Stomach smooth muscle (tissue), 2 donors: ENCODE measurements around the gene FBXL16.
A peak's percentile ranks its signal among the peaks of the same experiment; 100 is the strongest.

Experiments
- H3K27ac ChIP-seq: one replicate; pipeline ENCODE4 v1.7.0; 2013; ENCODE audit warnings: mild to moderate bottlenecking, low read length, inconsistent platforms
- H3K27me3 ChIP-seq, 2 donors: one replicate each; pipeline ENCODE4 v1.7.0; 2013; ENCODE audit warnings: low read length in 2 of 2; ENCODE audit not compliant: insufficient read depth in 2 of 2, control insufficient read depth in 1 of 2
- H3K36me3 ChIP-seq, 2 donors: one replicate each; pipeline ENCODE4 v1.7.0; 2013; ENCODE audit warnings: low read length in 2 of 2; ENCODE audit not compliant: control insufficient read depth in 2 of 2, insufficient read depth in 2 of 2
- H3K4me1 ChIP-seq: one replicate; pipeline ENCODE4 v1.7.0; 2013; ENCODE audit warnings: low read length; ENCODE audit not compliant: control insufficient read depth, insufficient read depth
- H3K4me3 ChIP-seq, 2 donors: one replicate each; pipeline ENCODE4 v1.7.0; 2013; ENCODE audit warnings: low read length in 2 of 2
- H3K9ac ChIP-seq, 2 donors: one replicate each; pipeline ENCODE4 v1.7.0; 2013; ENCODE audit warnings: low read length in 2 of 2, mild to moderate bottlenecking in 1 of 2
- H3K9me3 ChIP-seq, 2 donors: one replicate each; pipeline ENCODE4 v1.7.0; 2013; ENCODE audit warnings: low read length in 2 of 2; ENCODE audit not compliant: control insufficient read depth in 2 of 2
- donor health status: healthy.
- donor health status: Pancreatic carcinoma.

FBXL16 gene

DNA sequence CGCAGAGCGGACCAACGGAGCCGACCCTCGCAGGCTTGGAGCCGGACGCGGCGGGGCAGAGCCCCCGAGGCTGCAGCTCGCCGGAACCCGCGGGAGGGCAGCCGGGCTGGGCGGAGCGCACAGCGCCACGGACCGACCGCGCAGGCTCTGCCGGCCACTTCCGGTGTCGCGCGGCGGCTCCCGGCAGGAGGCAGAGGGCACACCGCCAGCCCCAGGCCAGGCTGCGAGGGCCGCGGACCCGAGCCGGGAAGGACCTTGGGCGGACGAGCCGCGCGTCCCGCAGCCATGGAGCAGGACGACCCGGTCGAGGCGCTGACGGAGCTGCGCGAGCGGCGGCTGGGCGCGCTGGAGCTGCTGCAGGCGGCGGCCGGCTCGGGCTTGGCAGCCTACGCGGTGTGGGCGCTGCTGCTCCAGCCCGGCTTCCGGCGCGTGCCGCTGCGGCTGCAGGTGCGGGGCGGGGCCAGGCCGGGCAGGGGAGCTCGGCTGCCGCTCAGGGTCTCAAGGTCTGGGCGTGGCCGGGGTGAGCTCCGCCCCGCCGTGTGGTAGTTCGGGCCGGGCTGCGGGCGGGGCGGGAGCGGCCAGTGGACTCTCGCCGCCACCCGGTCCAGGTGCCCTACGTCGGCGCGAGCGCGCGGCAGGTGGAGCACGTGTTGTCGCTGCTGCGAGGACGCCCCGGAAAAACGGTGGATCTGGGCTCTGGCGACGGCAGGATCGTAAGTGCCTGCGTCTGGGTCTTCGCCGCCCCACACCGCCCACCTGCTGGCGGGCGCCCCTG lies 15.6 kb upstream of the FBXL16 start, which contains the start of gene ANTKMT:
TSS of gene ANTKMT (plus strand) at position 157 of the 775 bp plus-strand sequence. CDS start at position 286, 129 bp downstream.
- H3K27me3 ChIP-seq, result peaks cover 8 to 20% of the 10 kb centered on the region in 2 donors
- H3K9me3 ChIP-seq, result no peaks in the 10 kb centered on the region
- H3K4me3 ChIP-seq, result peak within 1 kb of the TSS; percentile 75 to 84
- H3K27ac ChIP-seq, result peak within 1 kb of the TSS; percentile 82
- no peaks in the 10 kb centered on the region for H3K36me3 ChIP-seq
- H3K9ac ChIP-seq, result peak within 1 kb of the TSS; percentile 72 to 73
- peaks cover 50% of the 10 kb centered on the region for H3K4me1 ChIP-seq

DNA sequence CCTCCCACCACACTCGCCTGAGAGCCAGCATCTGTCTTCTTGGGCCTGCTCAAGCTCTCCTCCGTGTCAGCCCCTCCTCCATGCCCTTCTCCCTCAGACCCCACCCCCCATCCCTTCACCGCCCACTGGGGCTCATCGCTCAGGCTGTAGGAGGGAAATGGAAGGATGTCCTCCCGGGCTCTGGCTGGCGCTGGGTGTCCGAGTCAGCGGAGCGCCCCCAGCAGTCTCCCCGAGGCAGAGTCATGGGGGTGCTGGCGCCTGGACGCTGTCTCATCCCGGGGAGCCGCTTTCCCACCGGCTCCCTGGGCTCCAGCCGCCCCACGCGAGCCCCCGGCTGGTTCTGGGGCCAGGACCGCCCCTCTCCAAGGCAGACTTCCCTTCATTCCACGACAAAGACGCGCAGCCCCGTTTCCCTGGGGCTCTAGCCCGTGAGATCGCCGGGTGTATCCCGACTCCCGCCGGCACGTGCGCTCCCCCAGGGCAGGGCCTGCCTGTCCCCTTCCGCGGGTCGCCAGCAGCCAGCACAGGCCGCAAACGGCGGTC lies 14.9 kb upstream of the FBXL16 start:
- H3K4me1 ChIP-seq, result peaks cover 54% of the 10 kb centered on the region
- no peaks in the 10 kb centered on the region for H3K9me3 ChIP-seq
- peak overlapping the region; percentile 82 for H3K27ac ChIP-seq
- peak overlapping the region; percentile 72 to 73 for H3K9ac ChIP-seq
- peaks cover 3 to 18% of the 10 kb centered on the region in 2 donors for H3K27me3 ChIP-seq
- peak overlapping the region; percentile 75 to 84 for H3K4me3 ChIP-seq
- no peaks in the 10 kb centered on the region for H3K36me3 ChIP-seq

DNA sequence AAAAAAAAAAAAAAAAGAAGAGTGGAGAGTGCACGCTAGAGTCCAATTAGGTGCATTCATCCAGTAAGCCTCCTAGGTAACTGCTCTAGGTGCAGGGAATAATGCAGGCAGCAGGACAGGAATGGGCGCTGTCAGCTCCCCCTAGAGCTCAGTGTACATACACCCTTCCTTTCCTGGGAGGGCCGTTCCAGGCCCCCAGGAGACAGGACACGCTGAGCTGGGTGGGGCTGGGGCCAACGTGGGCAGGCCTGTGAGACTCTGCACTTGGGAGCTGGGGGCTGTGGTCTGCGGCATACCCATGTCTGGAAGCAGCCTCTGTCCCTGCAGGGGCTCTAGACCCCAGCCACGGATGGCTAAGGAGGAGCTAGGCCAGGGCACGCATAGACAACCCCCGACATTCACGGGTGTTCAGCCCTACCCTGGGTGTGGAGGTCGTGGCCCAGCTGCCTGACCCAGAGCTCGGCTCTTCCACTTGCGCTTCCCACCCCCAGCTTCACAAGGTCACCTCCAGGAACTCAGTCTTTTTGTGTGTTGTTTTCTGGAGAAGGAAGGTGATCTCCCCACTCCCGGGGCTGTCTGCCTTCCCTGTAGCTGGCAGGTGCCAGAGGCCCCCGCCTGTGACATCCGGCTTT lies 14.3 kb upstream of the FBXL16 start:
- Histone ChIP-seq H3K9me3 (no peaks in the 10 kb centered on the region), H3K36me3 (no peaks in the 10 kb centered on the region), H3K4me1 (peaks cover 59% of the 10 kb centered on the region), H3K9ac (peak overlapping the region; percentile 72 to 73), H3K27me3 (peaks cover 2 to 13% of the 10 kb centered on the region in 2 donors), H3K27ac (peak overlapping the region; percentile 82), H3K4me3 (peak overlapping the region; percentile 75 to 84)

DNA sequence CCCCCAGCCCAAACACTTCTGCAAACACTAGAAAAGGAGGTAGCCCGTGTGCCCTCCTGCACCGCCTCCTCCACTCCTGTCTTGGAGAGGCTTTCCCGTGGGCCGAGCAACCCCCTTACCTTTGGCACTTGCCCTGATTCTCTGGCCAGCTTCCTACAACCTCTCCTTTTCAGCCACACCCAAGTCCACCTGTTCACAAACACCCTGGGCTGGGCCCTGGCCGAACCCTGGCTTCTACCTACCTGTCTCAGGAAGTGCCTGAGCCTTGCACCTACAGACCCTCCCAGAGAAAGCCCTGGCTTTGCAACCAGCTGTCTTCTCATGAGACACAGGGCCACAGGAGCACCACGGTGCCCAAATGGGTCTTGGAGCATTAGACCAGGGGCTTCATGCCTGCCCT lies 13.3 kb upstream of the FBXL16 start:
- H3K4me3 ChIP-seq, result no peak overlapping the region
- no peaks in the 10 kb centered on the region for H3K36me3 ChIP-seq
- no peak overlapping the region for H3K9ac ChIP-seq
- H3K27me3 ChIP-seq, result peaks cover 2 to 12% of the 10 kb centered on the region in 2 donors
- peaks cover 67% of the 10 kb centered on the region for H3K4me1 ChIP-seq
- no peaks in the 10 kb centered on the region for H3K9me3 ChIP-seq
- no peak overlapping the region for H3K27ac ChIP-seq

GRCh38 chr16:718389-718788 lies 12.8 kb upstream of the FBXL16 start:
- Histone ChIP-seq H3K9ac (no peak overlapping the region), H3K27me3 (peaks cover 2 to 12% of the 10 kb centered on the region in 2 donors), H3K9me3 (no peaks in the 10 kb centered on the region), H3K27ac (no peak overlapping the region), H3K4me1 (peaks cover 67% of the 10 kb centered on the region), H3K36me3 (no peaks in the 10 kb centered on the region), H3K4me3 (no peak overlapping the region)

DNA sequence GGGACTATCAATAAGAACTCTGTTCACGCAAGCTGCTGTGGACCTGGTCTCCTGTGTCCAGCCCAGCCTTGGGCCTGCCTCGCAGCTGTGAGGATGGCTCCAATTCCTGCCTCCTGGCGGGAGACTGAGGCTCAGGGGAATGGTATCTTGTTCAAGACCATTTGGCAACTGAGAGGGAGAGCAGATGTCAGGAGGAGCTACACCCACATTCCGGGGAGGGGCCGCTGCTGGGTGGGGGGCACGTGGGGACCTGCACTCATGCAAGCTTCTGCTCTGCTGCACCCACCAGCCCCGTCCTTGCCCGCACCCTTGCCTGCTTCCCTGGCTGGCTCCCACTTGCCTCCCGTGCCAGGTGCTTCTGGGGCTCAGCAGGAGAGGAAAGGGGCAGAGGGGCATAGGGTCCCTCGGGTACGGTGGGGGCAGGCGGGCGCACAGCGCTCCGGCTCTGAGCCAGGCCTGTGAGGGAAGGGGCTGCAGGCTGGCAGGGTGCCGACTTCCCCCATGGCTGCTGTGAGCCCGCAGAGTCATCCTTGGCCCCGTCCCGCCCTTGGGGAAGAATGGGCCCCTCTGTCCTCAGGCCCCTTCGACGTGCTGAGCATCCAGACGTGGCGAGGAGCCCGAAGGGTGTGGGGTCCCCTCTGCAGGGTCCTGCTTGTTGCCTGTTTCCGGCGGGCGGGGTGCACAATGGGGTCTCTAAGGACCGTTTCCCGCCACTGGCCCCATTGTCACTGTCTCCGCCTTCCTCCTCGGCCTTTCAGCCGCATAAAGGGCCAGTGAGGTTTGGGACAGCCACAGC lies 12.0 kb upstream of the FBXL16 start:
- peaks cover 2 to 12% of the 10 kb centered on the region in 2 donors for H3K27me3 ChIP-seq
- H3K36me3 ChIP-seq, result no peaks in the 10 kb centered on the region
- no peak overlapping the region for H3K4me3 ChIP-seq
- no peak overlapping the region for H3K9ac ChIP-seq
- H3K27ac ChIP-seq, result no peak overlapping the region
- no peaks in the 10 kb centered on the region for H3K9me3 ChIP-seq
- H3K4me1 ChIP-seq, result peaks cover 67% of the 10 kb centered on the region

GRCh38 chr16:716768-717325 lies 11.2 kb upstream of the FBXL16 start:
- no peaks in the 10 kb centered on the region for H3K36me3 ChIP-seq
- no peak overlapping the region for H3K9ac ChIP-seq
- peak overlapping the region in 1 of 2 donors; percentile 74 for H3K4me3 ChIP-seq
- H3K4me1 ChIP-seq, result peaks cover 62% of the 10 kb centered on the region
- no peaks in the 10 kb centered on the region for H3K9me3 ChIP-seq
- H3K27me3 ChIP-seq, result peaks cover 2 to 12% of the 10 kb centered on the region in 2 donors
- H3K27ac ChIP-seq, result no peak overlapping the region

DNA sequence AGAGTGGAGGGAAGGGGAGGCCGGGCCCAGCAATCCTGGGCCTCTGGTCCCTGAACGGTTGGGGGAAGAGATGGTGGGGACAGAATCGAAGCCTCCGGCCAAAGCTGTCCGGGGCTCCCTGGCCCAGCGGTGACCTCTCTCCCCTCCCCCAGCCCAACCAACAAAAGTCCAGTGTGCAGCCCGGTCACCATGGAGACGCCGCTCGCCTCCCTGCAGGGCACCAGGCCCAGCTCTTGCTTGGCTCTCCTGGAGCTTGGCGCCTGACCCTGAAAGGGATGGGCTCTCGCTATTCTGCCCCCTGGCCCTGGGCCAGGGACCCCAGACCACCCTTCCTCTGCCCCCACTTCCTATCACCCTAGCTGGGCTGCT lies 10.6 kb upstream of the FBXL16 start:
- Histone ChIP-seq H3K36me3 (no peaks in the 10 kb centered on the region), H3K4me1 (peaks cover 56% of the 10 kb centered on the region), H3K27me3 (peaks cover 6 to 16% of the 10 kb centered on the region in 2 donors), H3K9me3 (no peaks in the 10 kb centered on the region), H3K9ac (peak overlapping the region; percentile 20 to 47), H3K4me3 (peak overlapping the region; percentile 40 to 74), H3K27ac (no peak overlapping the region)

DNA sequence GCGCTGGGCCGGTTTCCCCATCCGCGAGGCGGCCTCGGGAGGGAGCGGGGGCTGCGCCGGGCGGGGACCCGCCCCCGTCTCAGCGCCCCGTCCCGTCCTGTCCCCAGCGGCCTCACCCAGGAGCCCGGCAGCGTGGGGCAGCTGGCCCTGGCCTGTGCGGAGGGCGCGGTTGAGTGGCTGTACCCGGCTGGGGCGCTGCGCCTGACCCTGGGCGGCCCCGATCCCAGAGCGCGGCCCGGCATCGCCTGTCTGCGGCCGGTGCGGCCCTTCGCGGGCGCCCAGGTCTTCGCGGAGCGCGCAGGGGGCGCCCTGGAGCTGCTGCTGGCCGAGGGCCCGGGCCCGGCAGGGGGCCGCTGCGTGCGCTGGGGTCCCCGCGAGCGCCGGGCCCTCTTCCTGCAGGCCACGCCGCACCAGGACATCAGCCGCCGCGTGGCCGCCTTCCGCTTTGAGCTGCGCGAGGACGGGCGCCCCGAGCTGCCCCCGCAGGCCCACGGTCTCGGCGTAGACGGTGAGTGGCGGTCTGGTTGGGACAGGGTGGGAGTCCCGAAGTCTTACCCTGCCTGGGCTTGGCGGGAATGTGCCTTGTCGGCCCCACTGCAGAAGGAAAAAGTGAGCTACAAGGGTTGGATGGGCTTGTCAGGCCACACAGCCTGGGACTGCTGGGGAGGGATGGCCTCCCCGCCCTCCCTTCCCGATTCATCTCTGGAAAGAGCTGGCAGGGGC lies 10.0 kb upstream of the FBXL16 start:
- H3K27me3 ChIP-seq, result peaks cover 11 to 22% of the 10 kb centered on the region in 2 donors
- peak overlapping the region; percentile 38 to 47 for H3K9ac ChIP-seq
- H3K4me1 ChIP-seq, result peaks cover 51% of the 10 kb centered on the region
- H3K4me3 ChIP-seq, result peak overlapping the region; percentile 40 to 74
- H3K27ac ChIP-seq, result no peak overlapping the region
- no peaks in the 10 kb centered on the region for H3K36me3 ChIP-seq
- no peaks in the 10 kb centered on the region for H3K9me3 ChIP-seq
